GM12878 (cell line): ENCODE results near the gene PPM1E. TPM values are rescaled to one million over a fixed set of nuclear protein-coding genes. Genes with fewer than 3 reads are reported as not detected.

ENCODE experiments used
- ATAC-seq: fragments of 200-7000 bp; cut with Tn5 transposase; 3 replicates; pipeline ENCODE4 v1.9.1; 2020; ENCODE audit warnings: mild to moderate bottlenecking, moderate library complexity
- BruUV-seq: library from RNA; stranded (reverse); fragments of 400-500 nt; replicated peaks from 2 replicates; lab custom pipeline; 2021; lab: Mats Ljungman, UMichigan
- CTCF ChIA-PET: fragments of 300-600 bp; sonication (Branson Sonifier 250); formaldehyde crosslinking; extraction: SDS; loops from one replicate; lab custom pipeline; 2021; ENCODE audit warnings: inconsistent platforms; lab: Yijun Ruan, JAX
- POLR2A ChIA-PET: fragments of 350-600 bp; formaldehyde crosslinking; extraction: SDS; loops from one replicate; lab custom pipeline; 2021; ENCODE audit warnings: inconsistent platforms; lab: Charles Lee
- RAD21 ChIA-PET: fragments of 300-600 bp; sonication (Branson Sonifier 250); formaldehyde crosslinking; loops from one replicate; lab custom pipeline; 2023; ENCODE audit warnings: antibody characterized with exemption; ENCODE audit not compliant: unreplicated experiment; lab: Charles Lee
- SMC1A ChIA-PET: fragments of 300-600 bp; sonication (Branson Sonifier 250); formaldehyde crosslinking; loops from one replicate; lab custom pipeline; 2023; ENCODE audit not compliant: unreplicated experiment, uncharacterized antibody; lab: Charles Lee
- DNase-seq: peaks from one replicate; pipeline ENCODE4 v3.0.0-alpha.2; 2011; ENCODE audit warnings: low read depth, low spot score
- FAIRE-seq: peaks from 3 replicates; lab custom pipeline; 2011; peaks lifted over from hg19 to GRCh38; lab: Jason Lieb, UNC
- H2AFZ ChIP-seq: 2 replicates; pipeline ENCODE4 v1.6.0; 2011; ENCODE audit warnings: low read depth, low read length, control low read depth; ENCODE audit not compliant: control insufficient read depth
- H3K27ac ChIP-seq: 2 replicates; pipeline ENCODE4 v1.5.1; 2011; ENCODE audit warnings: control low read depth; ENCODE audit not compliant: control insufficient read depth, insufficient read depth
- H3K27me3 ChIP-seq, 2 experiments: replicated peaks in 1 of 2; 2 replicates each; pipeline versions ENCODE4 v1.6.0 to v1.6.1; 2011; ENCODE audit warnings: low read length in 1 of 2; ENCODE audit not compliant: control insufficient read depth in 2 of 2, insufficient read depth in 2 of 2
- H3K36me3 ChIP-seq, 2 experiments: 2 replicates each; pipeline ENCODE4 v1.5.1; 2011; ENCODE audit warnings: low read length in 1 of 2; ENCODE audit not compliant: control insufficient read depth in 2 of 2, insufficient read depth in 2 of 2
- H3K4me1 ChIP-seq: 2 replicates; pipeline ENCODE4 v1.6.1; 2011; ENCODE audit warnings: mild to moderate bottlenecking, low read length, moderate library complexity, mixed read lengths; ENCODE audit not compliant: control insufficient read depth, insufficient read depth
- H3K4me2 ChIP-seq: 2 replicates; pipeline ENCODE4 v1.6.0; 2011; ENCODE audit warnings: control low read depth; ENCODE audit not compliant: control insufficient read depth, insufficient read depth
- H3K4me3 ChIP-seq: fragments of 200-600 bp; sonication (generic); 2 replicates; pipeline ENCODE4 v1.5.1; 2016
- H3K79me2 ChIP-seq: 2 replicates; pipeline ENCODE4 v1.6.0; 2011; ENCODE audit warnings: low read length; ENCODE audit not compliant: control insufficient read depth, insufficient read depth
- H3K9ac ChIP-seq: 2 replicates; pipeline ENCODE4 v1.8.0; 2011; ENCODE audit warnings: low read length, control low read depth, mixed read lengths; ENCODE audit not compliant: control insufficient read depth, insufficient read depth
- H3K9me3 ChIP-seq: replicated peaks from 3 replicates; pipeline ENCODE4 v1.5.1; 2011; ENCODE audit warnings: mild to moderate bottlenecking, low read length; ENCODE audit not compliant: control insufficient read depth, insufficient read depth
- H4K20me1 ChIP-seq: 2 replicates; pipeline ENCODE4 v1.6.0; 2011; ENCODE audit not compliant: control insufficient read depth, insufficient read depth
- ATF3 ChIP-seq: IDR thresholded peaks from 2 replicates; pipeline ENCODE4 v1.6.1; 2011; ENCODE audit warnings: low read depth, mild to moderate bottlenecking, low read length, moderate library complexity, borderline replicate concordance; ENCODE audit errors: extremely low read depth
- CUX1 ChIP-seq: IDR thresholded peaks from 2 replicates; pipeline ENCODE4 v1.6.1; 2012; ENCODE audit warnings: improper control_type of control experiment, low read depth, low read length; ENCODE audit not compliant: insufficient replicate concordance
- DPF2 ChIP-seq: fragments of 450-650 bp; IDR thresholded peaks from 2 replicates; pipeline ENCODE4 v1.6.1; 2017; ENCODE audit warnings: mild to moderate bottlenecking
- HDGF ChIP-seq: fragments of 450-650 bp; IDR thresholded peaks from 2 replicates; pipeline ENCODE4 v1.6.1; 2016; ENCODE audit warnings: antibody characterized with exemption
- IRF3 ChIP-seq: fragments of 450-650 bp; IDR thresholded peaks from 2 replicates; pipeline ENCODE4 v1.6.1; 2014; ENCODE audit warnings: mild to moderate bottlenecking
- LARP7 ChIP-seq: fragments of 450-650 bp; IDR thresholded peaks from 2 replicates; pipeline ENCODE4 v1.6.1; 2017; ENCODE audit warnings: mild to moderate bottlenecking
- MTA2 ChIP-seq: fragments of 450-650 bp; IDR thresholded peaks from 2 replicates; pipeline ENCODE4 v1.6.1; 2016; ENCODE audit warnings: low read depth, mild to moderate bottlenecking, moderate library complexity
- NFIC ChIP-seq: IDR thresholded peaks from 2 replicates; pipeline ENCODE4 v1.6.1; 2012; ENCODE audit warnings: low read depth, mild to moderate bottlenecking, inconsistent platforms, low read length, moderate library complexity
- RAD21 ChIP-seq: IDR thresholded peaks from 2 replicates; pipeline ENCODE4 v1.6.1; 2011; ENCODE audit warnings: mild to moderate bottlenecking, low read depth, low read length, moderate library complexity; ENCODE audit not compliant: insufficient read depth
- RELA ChIP-seq: fragments of 450-650 bp; IDR thresholded peaks from 2 replicates; pipeline ENCODE4 v1.8.0; 2014; ENCODE audit warnings: borderline replicate concordance; ENCODE audit not compliant: partially characterized antibody
- SIN3A ChIP-seq: IDR thresholded peaks from 2 replicates; pipeline ENCODE4 v1.6.1; 2012; ENCODE audit warnings: low read depth, low read length, improper control_type of control experiment
- SIX5 ChIP-seq: IDR thresholded peaks from 2 replicates; pipeline ENCODE4 v1.6.1; 2011; ENCODE audit warnings: mild to moderate bottlenecking, low read depth, low read length, moderate library complexity; ENCODE audit not compliant: severe bottlenecking
- TCF3 ChIP-seq: IDR thresholded peaks from 2 replicates; pipeline ENCODE4 v1.6.1; 2012; ENCODE audit warnings: low read depth, mild to moderate bottlenecking, low read length, borderline replicate concordance; ENCODE audit not compliant: insufficient read depth
- ZBTB33 ChIP-seq: fragments of 450-650 bp; IDR thresholded peaks from 2 replicates; pipeline ENCODE4 v1.6.1; 2017; ENCODE audit warnings: mild to moderate bottlenecking
- WGBS: methylation state at CpG from one replicate; pipeline ENCODE4 v1.1.6; 2016; ENCODE audit warnings: low lambda C conversion rate; ENCODE audit not compliant: insufficient replicate concordance, insufficient coverage; ENCODE audit errors: missing lambda C conversion rate; 5-methylcytosine and 5-hydroxymethylcytosine counted together
- in situ Hi-C: fragments of 300-500 bp; cut with MboI; formaldehyde crosslinking; loops from 9 replicates; pipeline ENCODE4 v1.14.3; 2018; ENCODE audit warnings: mixed read lengths
- intact Hi-C: fragments of 100-400 bp; cut with micrococcal nuclease; formaldehyde crosslinking; loops from one replicate; pipeline ENCODE4 v1.14.2; 2022; ENCODE audit not compliant: unreplicated experiment
- polyA plus RNA-seq, 11 experiments: library from polyadenylated mRNA; depleted of rRNA in 4 of 11; unstranded in 6 of 11; stranded (reverse) in 5 of 11; fragments of >200 nt; fragmentation: Nextera tagmentation in 4 of 11; fragmentation: Illumina TruSeq in 1 of 11; extraction: Ambion mirVana in 4 of 11; extraction: Trizol in 1 of 11; gene quantifications; 1 replicate in 1 of 11; 2 replicates in 10 of 11; pipeline versions ENCODE4 v1.2.1 to v1.2.3, GENCODE V29; 2011 to 2016; ENCODE audit warnings: inconsistent platforms in 2 of 11, missing spikeins in 2 of 11, low read depth in 1 of 11
- total RNA-seq, 4 experiments: library from RNA; depleted of rRNA in 3 of 4; stranded (reverse); fragments of >200 nt in 3 of 4; fragmentation: Illumina TruSeq in 1 of 4; extraction: Trizol in 1 of 4; gene quantifications; 2 replicates each; pipeline versions ENCODE4 v1.2.1 to v1.2.3, GENCODE V29; 2013 to 2021

Gene PPM1E
- total and polyA plus RNA-seq, 10 of the 15 experiments (the other 5 are each of a cell fraction or from before 2014, with no cell fraction given): 0.07 to 0.28 (median 0.16) TPM

- H3K4me1 ChIP-seq: no peaks in the 10 kb centered on the region
- H2AFZ ChIP-seq: no peak overlapping the region
- H3K36me3 ChIP-seq: no peaks in the 10 kb centered on the region
- intact Hi-C loops: no loop called here
- in situ Hi-C loops: no loop called here
- no peak overlapping the region for H3K4me3 ChIP-seq
- WGBS: 49% methylated on average over 6 of the region's 6 CpGs
- no peak overlapping the region for H3K27ac ChIP-seq
- ChIA-PET RAD21 (no interaction called here), CTCF (interaction anchor here (0.7 to 1.1 kb wide), 2 partner anchors 49 to 137 kb away, joined by 3 read pairs; no protein-coding TSS in a partner anchor), POLR2A (no interaction called here), SMC1A (interaction anchor here (0.8 to 1.2 kb wide), 2 partner anchors 18 to 62 kb away, joined by 3 read pairs; no protein-coding TSS in a partner anchor)
- H3K27me3 ChIP-seq: no peaks in the 10 kb centered on the region
- no peak overlapping the region for H3K4me2 ChIP-seq
- no peak overlapping the region for H3K9ac ChIP-seq
- ATAC-seq (no peak), DNase-seq (no peak), FAIRE-seq (no peak)
- no peaks in the 10 kb centered on the region for H4K20me1 ChIP-seq
- no peaks in the 10 kb centered on the region for H3K9me3 ChIP-seq
- no peaks in the 10 kb centered on the region for H3K79me2 ChIP-seq
- BruUV-seq: no TSS peak
- no peak for TF ChIP-seq NFIC
- TF ChIP-seq SIN3A: no peak
- TF ChIP-seq ATF3: no peak
- TF ChIP-seq RELA: no peak
- TF ChIP-seq TCF3: no peak
- TF ChIP-seq LARP7: no peak
- TF ChIP-seq ZBTB33: no peak
- TF ChIP-seq DPF2: no peak
- no peak for TF ChIP-seq IRF3
- TF ChIP-seq MTA2: no peak
- no peak for TF ChIP-seq CUX1
- TF ChIP-seq HDGF: no peak
- no peak for TF ChIP-seq RAD21
- TF ChIP-seq SIX5: no peak
Observed at GRCh38 chr17:58822148-58823050, 66.7 kb downstream of the PPM1E start.
